Diencephalon (tissue), 1 donor: ENCODE measurements around the gene MFSD11. TPM values are rescaled to one million over a fixed set of nuclear protein-coding genes. Genes with fewer than 3 reads are reported as not detected.

Experiments used
- small RNA-seq: library from RNA; depleted of rRNA; stranded (forward); fragments of <200 nt; gene quantifications from one replicate; pipeline ENCODE3, GENCODE V24; 2014
- total RNA-seq: library from RNA; depleted of rRNA; stranded (reverse); fragments of >200 nt; gene quantifications from one replicate; pipeline ENCODE4 v1.2.3, GENCODE V29; 2014

MFSD11 gene
- total RNA-seq = 84.2 TPM

DNA sequence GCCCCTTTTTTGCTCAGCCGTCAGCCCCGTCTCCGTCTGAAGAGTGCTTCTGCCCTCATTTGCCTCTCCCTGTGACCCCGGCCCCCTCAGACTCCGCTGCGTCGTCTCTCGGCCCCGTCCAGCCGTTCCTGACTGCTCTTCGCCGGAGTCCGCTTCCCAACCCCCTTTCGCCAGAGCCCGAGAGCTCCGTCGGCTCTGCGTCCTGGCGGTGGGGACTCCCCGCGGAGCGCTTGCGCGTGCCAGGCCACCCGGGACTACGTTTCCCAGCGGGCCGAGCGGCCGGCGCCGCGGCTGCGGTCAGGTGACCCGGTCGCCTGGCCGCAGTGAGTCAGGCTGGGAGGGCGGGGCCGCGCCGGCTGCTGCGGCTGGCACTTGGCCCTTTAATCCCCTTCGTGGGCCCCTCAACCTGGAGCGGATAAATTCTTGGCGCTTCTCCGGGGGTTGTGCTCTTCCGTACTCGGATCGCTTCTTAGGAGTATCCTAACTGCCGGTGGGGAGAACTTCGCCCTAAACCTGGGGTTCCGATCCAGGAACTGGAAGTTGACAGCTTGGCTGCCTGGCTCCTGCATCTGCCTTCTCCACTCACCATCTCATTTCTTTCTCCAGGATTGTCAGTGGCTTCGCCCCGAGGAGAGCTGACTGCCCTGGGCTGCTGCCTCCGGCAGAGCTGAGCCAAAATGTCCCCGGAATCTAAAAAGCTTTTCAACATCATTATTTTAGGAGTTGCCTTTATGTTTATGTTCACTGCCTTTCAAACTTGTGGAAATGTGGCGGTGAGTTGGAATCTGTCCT is at the start of gene MFSD11:
Gene MFSD11, plus strand, starts transcription at position 444 of the 792 bp plus-strand sequence. Its CDS starts 234 bp downstream, at position 678.

DNA sequence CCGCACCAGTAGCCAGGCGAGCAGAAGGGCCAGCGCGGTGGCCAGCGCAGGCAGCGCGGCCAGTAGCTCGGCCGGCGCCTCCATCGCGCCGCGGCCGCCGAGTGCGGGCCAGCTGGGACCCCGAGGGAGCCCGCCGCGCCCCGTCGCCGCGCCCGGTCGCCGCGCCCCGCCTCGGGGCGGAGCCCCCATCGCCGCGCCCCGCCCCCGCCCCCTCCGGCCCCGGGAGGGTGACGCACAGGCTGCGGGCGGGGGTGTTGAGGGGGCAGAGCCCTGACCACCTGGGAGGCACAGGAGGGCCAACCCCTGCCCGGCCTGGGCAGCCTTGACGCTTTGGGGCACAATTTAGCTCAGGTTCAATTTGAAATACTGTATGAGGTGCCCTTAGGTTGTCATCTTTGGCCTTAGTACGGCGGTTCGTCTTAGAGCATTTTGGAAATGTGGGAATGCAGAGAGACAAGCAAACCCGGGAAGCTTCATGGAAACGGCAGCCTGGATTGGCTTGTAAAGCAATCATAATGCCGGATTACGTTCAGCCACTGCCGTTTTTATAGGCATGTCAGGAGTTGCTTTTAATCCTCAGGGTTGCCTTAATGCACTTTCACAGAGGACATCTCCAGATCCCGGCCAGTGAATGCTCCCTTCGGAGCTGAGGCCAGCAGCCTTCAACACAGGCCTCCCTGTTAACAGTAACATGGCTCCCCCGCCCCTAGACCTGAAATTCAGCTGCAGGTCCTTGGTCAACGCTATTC is 26.9 kb upstream of the MFSD11 start, which contains the start of gene MXRA7:
Gene MXRA7, minus strand, starts transcription at position 103 of the 749 bp plus-strand sequence. Its CDS starts 19 bp downstream, at position 84.

DNA sequence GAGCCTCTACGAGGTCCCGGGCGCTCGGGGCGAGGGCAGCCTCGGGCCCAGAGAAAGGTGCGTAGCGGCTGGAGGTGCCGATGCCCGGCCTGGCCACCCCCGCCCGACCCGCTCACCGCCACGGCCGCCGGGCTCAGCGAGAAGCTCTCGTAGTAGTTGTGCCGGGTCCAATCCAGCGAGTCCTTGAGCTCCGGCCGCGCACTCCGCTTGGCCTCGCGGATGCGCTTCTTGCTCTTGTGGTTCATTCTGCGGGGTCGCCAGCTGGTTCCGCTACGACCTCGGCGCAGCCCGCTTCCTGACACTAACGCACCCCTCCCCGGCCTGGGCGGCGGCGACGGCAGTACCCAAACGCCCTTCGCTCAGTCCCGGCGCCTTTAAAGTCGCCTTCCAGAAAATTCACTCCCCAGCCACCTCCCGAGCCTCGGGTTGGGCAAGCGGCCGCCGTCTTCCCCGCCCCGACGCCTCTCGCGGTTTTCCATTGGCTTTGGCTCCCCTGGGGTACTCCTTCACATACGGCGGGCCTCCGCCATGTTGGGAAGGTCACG is 11.6 kb upstream of the MFSD11 start, which contains the start of gene JMJD6:
Gene JMJD6, minus strand, starts transcription at position 376 of the 545 bp plus-strand sequence. Its CDS starts 131 bp downstream, at position 245.

DNA sequence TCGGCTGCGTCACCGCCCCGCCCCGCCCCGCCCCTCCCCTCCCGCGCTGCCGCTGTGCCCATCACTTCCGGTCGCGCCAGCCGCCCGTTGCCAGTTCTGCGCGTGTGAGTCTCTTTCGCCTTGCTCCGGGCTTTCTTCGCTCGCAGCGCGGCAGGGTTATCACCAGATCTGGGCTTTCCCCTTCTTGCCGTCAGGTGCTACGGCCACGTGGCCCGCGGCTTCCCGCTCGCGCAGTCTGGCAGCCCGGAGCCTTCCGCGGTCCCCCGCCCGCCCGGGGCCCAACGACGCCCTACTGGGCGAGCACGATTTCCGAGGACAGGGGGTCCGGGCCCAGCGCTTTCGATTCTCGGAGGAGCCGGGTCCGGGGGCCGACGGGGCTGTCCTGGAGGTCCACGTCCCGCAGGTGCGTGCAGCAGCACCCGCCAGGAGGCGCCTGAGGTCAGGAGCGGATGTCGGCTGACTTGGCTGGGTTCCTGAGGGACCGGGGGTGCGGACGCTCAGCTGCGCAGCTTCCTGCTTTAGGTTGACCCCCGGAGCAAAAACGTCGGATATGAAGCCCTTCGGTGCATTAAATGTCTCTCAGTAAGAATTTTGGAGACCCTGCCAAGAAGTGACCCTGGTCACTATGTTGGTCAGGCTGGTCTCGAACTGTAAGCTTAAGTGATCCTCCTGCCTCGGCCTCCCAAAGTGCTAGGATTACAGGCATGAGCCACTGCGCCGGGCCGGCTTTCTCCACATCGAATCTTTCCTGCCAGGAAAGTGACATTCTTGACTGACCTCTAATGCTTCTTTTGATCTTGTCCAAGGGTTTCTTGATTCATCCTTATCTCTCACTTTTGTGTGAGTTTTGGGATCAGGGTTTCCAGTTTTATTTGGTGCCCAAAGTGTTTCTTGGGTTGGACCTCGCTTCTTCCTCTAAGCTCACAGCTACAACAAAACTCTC is 10.9 kb upstream of the MFSD11 start, which contains the start of gene METTL23:
Gene METTL23, plus strand, starts transcription at position 64 of the 943 bp plus-strand sequence. CDS start 2,872 bp downstream, outside the sequence.

DNA sequence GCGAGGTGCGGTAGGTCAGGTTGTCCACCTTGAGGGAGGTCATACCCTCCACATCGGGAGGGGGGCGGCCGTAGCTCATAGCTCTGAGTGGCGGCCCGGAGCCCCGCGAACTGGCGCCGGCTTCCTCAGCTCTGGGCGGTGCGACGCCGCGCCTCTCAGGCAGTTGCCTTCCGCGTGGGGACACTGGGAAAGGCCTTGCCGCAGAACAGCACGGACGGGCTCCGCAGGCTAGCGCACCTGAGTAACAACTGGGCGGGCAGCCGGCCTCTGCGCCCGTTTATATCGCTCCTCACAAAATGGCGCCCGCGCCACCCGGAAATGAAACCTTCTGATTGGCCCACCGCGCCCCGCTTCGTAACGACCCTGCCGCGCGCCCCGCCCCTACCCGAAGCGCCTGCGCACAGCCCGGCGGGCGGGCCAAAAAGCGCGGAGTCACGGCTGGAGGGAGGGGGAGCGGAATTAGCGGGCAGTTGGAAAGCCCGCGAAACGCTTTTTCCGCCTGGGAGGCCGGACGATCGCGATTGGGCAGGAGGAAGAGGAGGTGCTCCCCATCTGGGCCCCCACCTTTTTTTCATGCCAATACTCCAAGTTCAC is 740 bp upstream of the MFSD11 start, which contains the start of gene SRSF2:
Gene SRSF2, minus strand, starts transcription at position 250 of the 594 bp plus-strand sequence. Its CDS starts 171 bp downstream, at position 79.

Small RNA genes lying within 50 kb of the gene (small RNA-seq; reads per million reads assigned to genes)
- gene AC005837.3 = not detected
- gene RF02271 = not detected
- not detected for gene RNU6-97P
- 5.7 reads per million, percentile 92 among the genes with 10 or more reads in this experiment for gene RNY4P36

Other genes with a start within 250 kb of the MFSD11 start
- gene RHBDF2, start 236.7 kb upstream of the MFSD11 start, total RNA-seq = 3.2 TPM
- 8.3 TPM for gene CYGB, start 200.4 kb upstream of the MFSD11 start, total RNA-seq
- gene PRCD, start 198.1 kb upstream of the MFSD11 start, total RNA-seq = 5.3 TPM
- 2.1 TPM for gene ST6GALNAC2, start 152.3 kb upstream of the MFSD11 start, total RNA-seq
- gene ST6GALNAC1, start 94.4 kb upstream of the MFSD11 start, total RNA-seq = 0.69 TPM
- gene MXRA7, start 27.2 kb upstream of the MFSD11 start, total RNA-seq = 87.9 TPM
- 19.1 TPM for gene JMJD6, start 11.5 kb upstream of the MFSD11 start, total RNA-seq
- gene METTL23, start 11.3 kb upstream of the MFSD11 start, total RNA-seq = 14.8 TPM
- gene SRSF2, start 788 bp upstream of the MFSD11 start, total RNA-seq = 98.0 TPM
- 29.8 TPM for gene MGAT5B, start 130.3 kb downstream of the MFSD11 start, total RNA-seq